Mesenchymal stem cell (in vitro differentiated cells and primary cell): ENCODE results near the gene GFOD1.

Experiments
- DNase-seq: peaks from one replicate; pipeline ENCODE4 v3.0.0-alpha.2; 2013
- H2AFZ ChIP-seq: one replicate; pipeline ENCODE4 v1.6.1; 2013; ENCODE audit warnings: low read depth, mild to moderate bottlenecking, control low read depth, inconsistent platforms, low read length, moderate library complexity
- H2AK5ac ChIP-seq: 2 replicates; pipeline ENCODE4 v1.6.1; 2013; ENCODE audit warnings: low read length, moderate library complexity, mild to moderate bottlenecking, inconsistent platforms; ENCODE audit not compliant: severe bottlenecking
- H2BK120ac ChIP-seq: one replicate; pipeline ENCODE4 v1.6.1; 2013; ENCODE audit warnings: low read depth, mild to moderate bottlenecking, inconsistent platforms, low read length, moderate library complexity
- H2BK12ac ChIP-seq, 2 experiments: one replicate each; pipeline ENCODE4 v1.6.1; 2013; ENCODE audit warnings: inconsistent platforms in 2 of 2, low read length in 2 of 2, mild to moderate bottlenecking in 2 of 2, moderate library complexity in 2 of 2, control low read depth in 1 of 2
- H2BK15ac ChIP-seq: one replicate; pipeline ENCODE4 v1.6.1; 2013; ENCODE audit warnings: mild to moderate bottlenecking, low read depth, inconsistent platforms; ENCODE audit not compliant: poor library complexity, severe bottlenecking
- H2BK5ac ChIP-seq: 2 replicates; pipeline ENCODE4 v1.6.1; 2013; ENCODE audit warnings: low read depth, mild to moderate bottlenecking, low read length, control low read depth, inconsistent platforms; ENCODE audit not compliant: poor library complexity, severe bottlenecking
- H3K14ac ChIP-seq, 2 experiments: one replicate each; pipeline ENCODE4 v1.6.1; 2013; ENCODE audit warnings: inconsistent platforms in 2 of 2, low read length in 2 of 2, control low read depth in 1 of 2, mild to moderate bottlenecking in 1 of 2, moderate library complexity in 1 of 2
- H3K18ac ChIP-seq, 2 experiments: one replicate each; pipeline ENCODE4 v1.6.1; 2013; ENCODE audit warnings: inconsistent platforms in 2 of 2, low read length in 2 of 2, control low read depth in 1 of 2, low read depth in 1 of 2, mild to moderate bottlenecking in 1 of 2
- H3K23ac ChIP-seq, 2 experiments: one replicate each; pipeline ENCODE4 v1.6.1; 2013; ENCODE audit warnings: inconsistent platforms in 2 of 2, low read length in 2 of 2, mild to moderate bottlenecking in 2 of 2, moderate library complexity in 2 of 2, control low read depth in 1 of 2
- H3K27ac ChIP-seq: 2 replicates; pipeline ENCODE4 v1.5.1; 2013; ENCODE audit warnings: mild to moderate bottlenecking, moderate library complexity, low read length, control low read depth, inconsistent platforms; ENCODE audit not compliant: poor library complexity, severe bottlenecking
- H3K27me3 ChIP-seq, 2 experiments: 2 replicates each; pipeline versions ENCODE4 v1.6.1 to v1.7.0; 2013; ENCODE audit warnings: low read length in 2 of 2, mild to moderate bottlenecking in 2 of 2, moderate library complexity in 2 of 2, control low read depth in 1 of 2, inconsistent platforms in 1 of 2; ENCODE audit not compliant: control insufficient read depth in 1 of 2, insufficient read depth in 1 of 2
- H3K36me3 ChIP-seq, 2 experiments: 2 replicates each; pipeline versions ENCODE4 v1.6.1 to v1.7.0; 2013; ENCODE audit warnings: low read length in 2 of 2, control low read depth in 1 of 2, inconsistent platforms in 1 of 2, low read depth in 1 of 2, mild to moderate bottlenecking in 1 of 2; ENCODE audit not compliant: insufficient read depth in 2 of 2, control insufficient read depth in 1 of 2
- H3K4ac ChIP-seq, 2 experiments: one replicate each; pipeline ENCODE4 v1.6.1; 2013; ENCODE audit warnings: inconsistent platforms in 2 of 2, low read length in 2 of 2, mild to moderate bottlenecking in 2 of 2, moderate library complexity in 2 of 2, control low read depth in 1 of 2, low read depth in 1 of 2
- H3K4me1 ChIP-seq: 2 replicates; pipeline ENCODE4 v1.6.1; 2013; ENCODE audit warnings: low read depth, low read length, control low read depth; ENCODE audit not compliant: control insufficient read depth, insufficient read depth
- H3K4me2 ChIP-seq: 2 replicates; pipeline ENCODE4 v1.6.1; 2013; ENCODE audit warnings: low read length, mild to moderate bottlenecking, inconsistent platforms; ENCODE audit not compliant: poor library complexity, severe bottlenecking
- H3K4me3 ChIP-seq, 2 experiments: 2 replicates each; pipeline versions ENCODE4 v1.5.1 to v1.7.0; 2013; ENCODE audit warnings: low read length in 2 of 2, mild to moderate bottlenecking in 2 of 2, control low read depth in 1 of 2, low read depth in 1 of 2; ENCODE audit not compliant: insufficient read depth in 1 of 2
- H3K79me1 ChIP-seq: replicated peaks from 2 replicates; pipeline ENCODE4 v1.6.1; 2013; ENCODE audit warnings: mild to moderate bottlenecking, control low read depth, low read length, inconsistent platforms; ENCODE audit not compliant: poor library complexity, severe bottlenecking
- H3K9ac ChIP-seq: 2 replicates; pipeline ENCODE4 v1.7.0; 2013; ENCODE audit warnings: mild to moderate bottlenecking, low read length, moderate library complexity
- H3K9me3 ChIP-seq: 2 replicates; pipeline ENCODE4 v1.7.0; 2013; ENCODE audit warnings: mild to moderate bottlenecking, low read length; ENCODE audit not compliant: control insufficient read depth
- H4K8ac ChIP-seq: one replicate; pipeline ENCODE4 v1.6.1; 2013; ENCODE audit warnings: inconsistent platforms, mild to moderate bottlenecking, low read length, moderate library complexity
- H4K91ac ChIP-seq: one replicate; pipeline ENCODE4 v1.6.1; 2013; ENCODE audit warnings: mild to moderate bottlenecking, low read length, inconsistent platforms
- WGBS: methylation state at CpG from one replicate; pipeline ENCODE4 v1.1.7; 2013; ENCODE audit warnings: mixed read lengths; 5-methylcytosine and 5-hydroxymethylcytosine counted together

GFOD1 gene

DNA sequence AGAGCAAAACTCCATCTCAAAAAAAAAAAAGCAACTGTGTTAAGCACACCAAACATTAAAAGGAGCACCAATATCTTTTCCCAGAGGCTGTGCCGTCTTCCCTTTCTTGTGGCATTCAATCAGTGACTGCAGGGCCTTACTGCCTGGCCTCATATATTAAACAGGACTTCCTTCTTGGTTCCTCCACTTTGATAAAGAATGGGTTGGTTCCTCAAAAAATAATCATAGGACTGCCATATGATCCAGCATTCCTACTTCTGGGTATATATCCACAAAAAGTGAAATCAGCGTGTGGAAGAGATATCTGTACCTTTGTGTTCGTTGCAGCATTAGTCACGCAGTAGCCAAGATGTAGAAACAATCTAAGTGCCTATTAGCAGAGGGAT is 40.3 kb upstream of the GFOD1 start:
- no peak overlapping the region for H3K4ac ChIP-seq
- H4K8ac ChIP-seq, result no peak overlapping the region
- no peaks in the 10 kb centered on the region for H3K79me1 ChIP-seq
- no peak overlapping the region for H2AK5ac ChIP-seq
- WGBS, result 93% methylated on average over 3 of the region's 4 CpGs
- no peak overlapping the region for H3K9ac ChIP-seq
- no peak for DNase-seq
- no peak overlapping the region for H4K91ac ChIP-seq
- no peak overlapping the region for H3K14ac ChIP-seq
- peaks cover 1% of the 10 kb centered on the region for H3K4me1 ChIP-seq
- no peak overlapping the region for H2BK5ac ChIP-seq
- H2BK15ac ChIP-seq, result no peak overlapping the region
- no peak overlapping the region for H3K18ac ChIP-seq
- no peaks in the 10 kb centered on the region for H3K9me3 ChIP-seq
- no peak overlapping the region for H2BK12ac ChIP-seq
- H3K27me3 ChIP-seq, result no peaks in the 10 kb centered on the region
- no peak overlapping the region for H3K23ac ChIP-seq
- H3K4me2 ChIP-seq, result no peak overlapping the region
- no peak overlapping the region for H2BK120ac ChIP-seq
- no peak overlapping the region for H2AFZ ChIP-seq
- H3K27ac ChIP-seq, result no peak overlapping the region
- H3K4me3 ChIP-seq, result no peak overlapping the region
- H3K36me3 ChIP-seq, result no peaks in the 10 kb centered on the region

DNA sequence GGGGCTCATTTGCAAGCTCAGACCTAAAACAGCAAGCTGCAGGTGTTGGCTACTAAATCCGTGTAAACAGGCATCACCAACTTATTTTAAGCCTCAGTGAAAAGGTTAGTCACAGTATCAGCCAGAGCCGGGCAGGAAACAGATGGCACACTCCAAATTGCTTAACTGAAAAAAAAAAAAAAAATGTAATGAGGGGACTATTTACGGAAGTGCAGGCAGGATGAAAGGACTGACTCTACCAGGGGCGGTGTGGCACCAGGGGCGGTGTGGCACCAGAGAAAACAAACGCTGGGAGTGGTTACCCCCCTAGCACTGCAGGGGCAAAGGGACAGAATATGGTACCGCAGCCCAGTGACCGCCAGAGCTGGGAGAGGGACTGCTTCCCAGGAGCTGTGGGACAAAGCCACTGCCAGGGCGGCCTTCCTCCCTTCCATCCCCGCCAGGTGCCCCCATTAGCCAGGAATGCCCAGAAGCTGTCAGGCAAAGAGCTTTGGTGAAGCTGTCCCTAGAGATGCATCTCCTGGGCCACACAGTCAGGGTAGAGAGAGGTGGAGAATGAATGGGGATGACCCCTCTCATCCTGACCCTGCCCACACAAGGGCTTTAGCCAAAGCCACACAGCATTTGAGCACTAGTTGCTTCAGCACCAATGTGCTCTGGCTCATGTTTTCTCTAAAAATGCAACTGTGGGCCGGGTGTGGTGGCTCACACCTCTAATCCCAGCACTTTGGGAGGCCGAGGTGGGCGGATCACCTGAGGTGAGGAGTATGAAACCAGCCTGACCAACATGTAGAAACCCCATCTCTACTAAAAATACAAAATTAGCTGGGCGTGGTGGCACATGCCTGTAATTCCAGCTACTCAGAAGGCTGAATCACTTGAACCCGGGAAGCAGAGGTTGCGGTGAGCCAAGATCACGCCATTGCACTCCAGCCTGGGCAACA is 39.6 kb upstream of the GFOD1 start:
- H4K91ac ChIP-seq, result no peak overlapping the region
- H3K4me2 ChIP-seq, result no peak overlapping the region
- H3K4ac ChIP-seq, result no peak overlapping the region
- H3K18ac ChIP-seq, result no peak overlapping the region
- H2BK12ac ChIP-seq, result no peak overlapping the region
- no peak overlapping the region for H2AK5ac ChIP-seq
- no peak overlapping the region for H3K4me3 ChIP-seq
- 83% methylated on average over 17 of the region's 17 CpGs for WGBS
- H3K36me3 ChIP-seq, result no peaks in the 10 kb centered on the region
- H4K8ac ChIP-seq, result no peak overlapping the region
- H3K23ac ChIP-seq, result no peak overlapping the region
- no peaks in the 10 kb centered on the region for H3K9me3 ChIP-seq
- no peak overlapping the region for H3K9ac ChIP-seq
- H3K27me3 ChIP-seq, result no peaks in the 10 kb centered on the region
- H2BK15ac ChIP-seq, result no peak overlapping the region
- H3K27ac ChIP-seq, result no peak overlapping the region
- no peak for DNase-seq
- H2BK5ac ChIP-seq, result no peak overlapping the region
- no peak overlapping the region for H2AFZ ChIP-seq
- no peaks in the 10 kb centered on the region for H3K79me1 ChIP-seq
- H3K4me1 ChIP-seq, result peaks cover 1% of the 10 kb centered on the region
- H3K14ac ChIP-seq, result peak overlapping the region in 1 of 2 experiments; percentile 35
- H2BK120ac ChIP-seq, result no peak overlapping the region

DNA sequence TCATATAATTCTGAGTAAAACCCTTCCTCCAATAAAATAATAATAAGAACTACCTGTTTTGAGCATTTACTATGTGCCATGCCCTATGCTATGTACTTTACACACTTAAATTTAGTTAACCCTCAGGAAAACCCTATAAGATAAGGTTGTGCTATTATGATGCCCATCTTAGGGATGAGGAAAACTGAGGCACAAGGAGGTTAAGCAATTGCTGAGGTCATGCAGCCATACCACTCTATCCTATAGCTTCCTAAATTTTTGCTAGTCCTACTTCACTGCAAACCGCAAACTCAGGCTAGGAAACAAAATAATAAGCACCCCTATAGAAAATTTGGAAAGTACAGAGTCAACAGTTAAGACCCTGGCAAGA is 38.9 kb upstream of the GFOD1 start:
- WGBS, result 100% methylated on average over 1 of the region's 1 CpG
- no peak overlapping the region for H2BK15ac ChIP-seq
- no peaks in the 10 kb centered on the region for H3K9me3 ChIP-seq
- H3K4me3 ChIP-seq, result no peak overlapping the region
- H3K18ac ChIP-seq, result no peak overlapping the region
- H3K4ac ChIP-seq, result no peak overlapping the region
- H3K36me3 ChIP-seq, result no peaks in the 10 kb centered on the region
- no peak overlapping the region for H3K27ac ChIP-seq
- H4K91ac ChIP-seq, result no peak overlapping the region
- H3K14ac ChIP-seq, result no peak overlapping the region
- DNase-seq, result no peak
- H2AFZ ChIP-seq, result no peak overlapping the region
- H2BK120ac ChIP-seq, result no peak overlapping the region
- no peaks in the 10 kb centered on the region for H3K79me1 ChIP-seq
- no peak overlapping the region for H2BK12ac ChIP-seq
- no peak overlapping the region for H3K23ac ChIP-seq
- H3K4me1 ChIP-seq, result peaks cover 1% of the 10 kb centered on the region
- H3K27me3 ChIP-seq, result no peaks in the 10 kb centered on the region
- H2BK5ac ChIP-seq, result no peak overlapping the region
- H3K4me2 ChIP-seq, result no peak overlapping the region
- no peak overlapping the region for H3K9ac ChIP-seq
- no peak overlapping the region for H2AK5ac ChIP-seq
- no peak overlapping the region for H4K8ac ChIP-seq

DNA sequence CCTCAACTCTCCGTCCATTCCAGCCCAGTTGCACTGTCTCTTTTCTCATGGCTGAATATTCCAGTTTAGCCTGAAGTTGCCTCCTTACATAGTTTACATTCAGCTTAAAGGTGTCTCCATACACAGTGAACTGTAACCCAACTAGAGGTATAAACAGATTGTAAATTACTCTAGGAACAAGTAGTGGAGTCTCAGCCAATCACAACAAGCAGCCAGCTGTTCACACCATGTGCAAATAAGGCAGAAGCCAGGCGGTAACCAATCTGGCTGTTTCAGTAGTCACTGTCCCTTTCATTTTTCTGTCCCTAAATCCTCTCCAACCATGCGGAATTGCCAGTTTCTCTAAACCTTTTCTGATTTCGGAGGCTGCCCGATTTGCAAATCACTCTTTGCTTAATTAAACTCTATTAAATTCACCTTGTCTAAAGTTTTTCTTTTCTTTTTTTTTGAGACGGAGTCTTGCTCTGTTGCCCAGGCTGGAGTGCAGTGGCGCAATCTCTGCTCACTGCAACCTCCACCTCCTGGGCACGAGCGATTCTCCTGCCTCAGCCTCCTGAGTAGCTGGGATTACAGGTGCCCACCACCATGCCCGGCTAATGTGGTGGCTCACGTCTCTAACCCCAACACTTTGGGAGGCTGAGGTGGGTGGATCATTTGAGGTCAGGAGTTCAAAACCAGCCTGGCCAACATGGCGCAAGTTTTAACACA is 37.6 kb upstream of the GFOD1 start:
- no peak overlapping the region for H2AK5ac ChIP-seq
- 95% methylated on average over 12 of the region's 12 CpGs for WGBS
- H3K79me1 ChIP-seq, result no peaks in the 10 kb centered on the region
- no peak overlapping the region for H3K9ac ChIP-seq
- H3K4me3 ChIP-seq, result no peak overlapping the region
- no peak overlapping the region for H2AFZ ChIP-seq
- H3K9me3 ChIP-seq, result no peaks in the 10 kb centered on the region
- no peaks in the 10 kb centered on the region for H3K36me3 ChIP-seq
- no peak overlapping the region for H3K14ac ChIP-seq
- no peak overlapping the region for H4K91ac ChIP-seq
- H4K8ac ChIP-seq, result no peak overlapping the region
- no peak overlapping the region for H2BK12ac ChIP-seq
- H3K23ac ChIP-seq, result no peak overlapping the region
- H2BK15ac ChIP-seq, result no peak overlapping the region
- peaks cover 1% of the 10 kb centered on the region for H3K4me1 ChIP-seq
- no peak overlapping the region for H3K4me2 ChIP-seq
- no peaks in the 10 kb centered on the region for H3K27me3 ChIP-seq
- DNase-seq, result no peak
- no peak overlapping the region for H3K27ac ChIP-seq
- H2BK120ac ChIP-seq, result no peak overlapping the region
- H2BK5ac ChIP-seq, result no peak overlapping the region
- H3K4ac ChIP-seq, result no peak overlapping the region
- no peak overlapping the region for H3K18ac ChIP-seq
